NCI-H82 treated with DMSO at 0.1 percent for 48 hours (cell line): ENCODE data around the gene TMEM214.

Experiments
- DNase-seq: peaks from one replicate; lab custom pipeline; 2025; ENCODE audit not compliant: unreplicated experiment; lab: John Stamatoyannopoulos, UW

The TMEM214 gene

GRCh38 chr2:27082773-27083409 is 50.1 kb downstream of the TMEM214 start:
- no peak for DNase-seq

GRCh38 chr2:27083410-27084296 is 50.9 kb downstream of the TMEM214 start:
- DNase-seq, result no peak

GRCh38 chr2:27084297-27085061 is 51.7 kb downstream of the TMEM214 start:
- no peak for DNase-seq

- no peak for DNase-seq
Measured at GRCh38 chr2:27085062-27085672, 52.4 kb downstream of the TMEM214 start.

GRCh38 chr2:27085673-27086089 is 52.9 kb downstream of the TMEM214 start:
- no peak for DNase-seq

- DNase-seq, result peak; percentile 77
Measured at GRCh38 chr2:27086090-27086723, 53.4 kb downstream of the TMEM214 start.

- DNase-seq, result no peak
Measured at GRCh38 chr2:27086724-27087593, 54.2 kb downstream of the TMEM214 start, which contains the start of gene KHK. KHK (plus strand) TSS chr2:27086772; CDS start chr2:27087260, 488 bp downstream.

GRCh38 chr2:27087823-27088410 is 55.2 kb downstream of the TMEM214 start:
- no peak for DNase-seq

GRCh38 chr2:27088634-27089033 is 55.9 kb downstream of the TMEM214 start:
- no peak for DNase-seq

- no peak for DNase-seq
Measured at GRCh38 chr2:27089111-27089954, 56.6 kb downstream of the TMEM214 start.
